Measurements from ENCODE around the gene GALNT18. TPM values are rescaled to one million over a fixed set of nuclear protein-coding genes. Genes with fewer than 3 reads are reported as not detected.

The GALNT18 gene
- total and polyA plus RNA-seq, 2 of the 4 experiments (the other 2 are of a cell fraction), result 9.5 to 11.3 TPM

GRCh38 chr11:11581481-11581880 lies 40.3 kb downstream of the GALNT18 start:
- H3K27me3 ChIP-seq (ENCODE audit: control insufficient read depth, insufficient read depth, low read length), result peaks cover 7% of the 10 kb centered on the region
- no peak overlapping the region for H2BK15ac ChIP-seq (ENCODE audit: low read depth, low read length)
- no peak overlapping the region for H2BK5ac ChIP-seq (ENCODE audit: low read depth, low read length, poor library complexity, severe bottlenecking)
- WGBS, 2 experiments (ENCODE audit: extremely low coverage in 2 of 2, insufficient read length in 1 of 2), result 100% methylated on average over 2 of the region's 4 CpGs; no CpG with 5 or more reads in 1 of the 2 experiments
- H3K4me1 ChIP-seq (ENCODE audit: control insufficient read depth, insufficient read depth, low read length), result peaks cover 2% of the 10 kb centered on the region; the same call in 1 of the 2 replicates
- TF ChIP-seq CHD1 (IDR thresholded peaks at IDR 0.05; ENCODE audit: low read depth, low read length) (no peak), MXI1 (IDR thresholded peaks at IDR 0.05; ENCODE audit: borderline replicate concordance, low read depth, low read length) (no peak), FOS (IDR thresholded peaks at IDR 0.05; ENCODE audit: low read depth, low read length) (no peak), CEBPB (IDR thresholded peaks at IDR 0.05; ENCODE audit: low read depth, low read length) (no peak), CTCF (conservative IDR thresholded peaks at IDR 0.05; ENCODE audit: low read depth, low read length) (no peak), MAZ (IDR thresholded peaks at IDR 0.05; ENCODE audit: borderline replicate concordance, low read depth, low read length) (no peak)
- H3K9me3 ChIP-seq (ENCODE audit: control insufficient read depth, insufficient read depth, low read length), result no peaks in the 10 kb centered on the region
- dilution Hi-C loops (cut with HindIII; ENCODE audit: low sequenced_read_pairs, unreplicated experiment) (no loop called here), intact Hi-C loops (cut with micrococcal nuclease) (no loop called here), in situ Hi-C loops (cut with MboI; ENCODE audit: low sequenced_read_pairs) (no loop called here)
- DNase-seq, result no peak
- no peak overlapping the region for H3K4me2 ChIP-seq (ENCODE audit: low read depth, low read length)
- H2BK120ac ChIP-seq (ENCODE audit: low read depth, low read length), result no peak overlapping the region
- ChIA-PET CTCF (no interaction called here), POLR2A (ENCODE audit: unreplicated experiment) (no interaction called here)
- H2AFZ ChIP-seq (replicated peaks; ENCODE audit: low read length, poor library complexity), result no peak overlapping the region
- no peak overlapping the region for H3K4ac ChIP-seq (ENCODE audit: low read depth, low read length)
- no peaks in the 10 kb centered on the region for H4K20me1 ChIP-seq (ENCODE audit: insufficient read depth, low read length)
- no peak overlapping the region for H2BK20ac ChIP-seq (ENCODE audit: low read depth, low read length)
- H4K8ac ChIP-seq (ENCODE audit: low read depth in 2 of 2, low read length in 2 of 2), result no peak overlapping the region
- no peak overlapping the region for H3K4me3 ChIP-seq (ENCODE audit: insufficient read depth, low read depth, low read length)
- no peak overlapping the region for H3K18ac ChIP-seq (ENCODE audit: low read depth, low read length)
- ATAC-seq (ENCODE audit: low read depth), result no peak
- no peak overlapping the region for H4K5ac ChIP-seq (ENCODE audit: low read depth, low read length)
- no peaks in the 10 kb centered on the region for H3K9me1 ChIP-seq (ENCODE audit: insufficient read depth, low read length)
- H3K79me1 ChIP-seq (ENCODE audit: low read depth in 1 of 2, low read length in 2 of 2), result no peaks in the 10 kb centered on the region; a peak in 1 of 4 replicates
- H3K36me3 ChIP-seq (ENCODE audit: control insufficient read depth, insufficient read depth, low read length), result no peaks in the 10 kb centered on the region
- no peak overlapping the region for H2AK5ac ChIP-seq (ENCODE audit: low read depth, low read length)
- no peak overlapping the region for H3K27ac ChIP-seq (ENCODE audit: insufficient read depth, low read length)
- no peak overlapping the region for H3K23ac ChIP-seq (ENCODE audit: low read depth, low read length)
- no peak overlapping the region for H3K14ac ChIP-seq (replicated peaks; ENCODE audit: low read depth, low read length)
- H2AK9ac ChIP-seq (replicated peaks; ENCODE audit: low read depth, low read length, poor library complexity), result no peak overlapping the region
- no TSS peak for BruUV-seq (replicated peaks)
- H3K9ac ChIP-seq (ENCODE audit: low read depth, low read length), result no peak overlapping the region
- no peak overlapping the region for H4K91ac ChIP-seq (ENCODE audit: insufficient read depth, low read depth, low read length)
- H3K56ac ChIP-seq (ENCODE audit: extremely low read depth, insufficient read depth, low read length), result no peak overlapping the region

All from IMR-90 (cell line).